Measurements from ENCODE around the gene ITPA. TPM values are rescaled to one million over a fixed set of nuclear protein-coding genes. Genes with fewer than 3 reads are reported as not detected.

ITPA gene
- total RNA-seq, 2 experiments from 2014 or later, result 86.8 to 94.7 TPM

- POLR2A ChIA-PET, result interaction anchor here (0.5 kb wide), 1 partner anchor 98 kb away, joined by 3 read pairs; no protein-coding TSS in a partner anchor
- CTCF ChIA-PET, result interaction anchor here (1.8 kb wide), 1 partner anchor 10 kb away, joined by 7 read pairs; no protein-coding TSS in a partner anchor
Measured at GRCh38 chr20:3237958-3238615, 28.8 kb downstream of the ITPA start.

DNA sequence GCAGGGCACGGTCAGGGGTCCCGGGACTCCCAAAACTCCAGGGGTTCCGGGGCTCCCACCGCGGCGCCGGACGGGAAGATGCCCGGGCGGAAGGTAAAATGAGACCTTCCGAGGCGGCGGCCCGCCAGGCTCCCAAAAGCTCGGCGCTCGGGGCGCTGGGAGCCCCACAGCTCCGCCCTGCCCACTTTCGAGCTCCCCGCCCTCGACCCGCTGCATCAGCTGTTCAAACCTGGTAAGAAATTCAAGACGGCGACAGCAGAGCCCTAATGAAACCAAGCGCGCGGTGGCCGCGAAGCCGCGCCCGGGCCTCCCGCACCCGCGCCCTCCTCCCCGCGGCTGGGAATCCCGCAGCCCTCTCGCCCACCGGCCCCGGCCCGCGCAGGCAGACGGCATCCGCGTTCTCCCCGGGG, 29.3 kb downstream of the ITPA start:
- POLR2A ChIA-PET, result interaction anchor here (0.5 kb wide), 1 partner anchor 97 kb away, joined by 3 read pairs; no protein-coding TSS in a partner anchor
- CTCF ChIA-PET, result interaction anchor here (1.8 kb wide), 1 partner anchor 10 kb away, joined by 7 read pairs; no protein-coding TSS in a partner anchor

- ChIA-PET CTCF (interaction anchor here (1.1 to 1.8 kb wide), 4 partner anchors 9 to 82 kb away, joined by 4 to 7 read pairs (median 4); no protein-coding TSS in a partner anchor), POLR2A (interaction anchor here (0.8 kb wide), 1 partner anchor 9 kb away, joined by 3 read pairs; no protein-coding TSS in a partner anchor)
Measured at GRCh38 chr20:3239026-3239866, 29.9 kb downstream of the ITPA start, which contains the start of gene SLC4A11. SLC4A11 (minus strand) TSS chr20:3239190; CDS start chr20:3239137, 53 bp downstream.

DNA sequence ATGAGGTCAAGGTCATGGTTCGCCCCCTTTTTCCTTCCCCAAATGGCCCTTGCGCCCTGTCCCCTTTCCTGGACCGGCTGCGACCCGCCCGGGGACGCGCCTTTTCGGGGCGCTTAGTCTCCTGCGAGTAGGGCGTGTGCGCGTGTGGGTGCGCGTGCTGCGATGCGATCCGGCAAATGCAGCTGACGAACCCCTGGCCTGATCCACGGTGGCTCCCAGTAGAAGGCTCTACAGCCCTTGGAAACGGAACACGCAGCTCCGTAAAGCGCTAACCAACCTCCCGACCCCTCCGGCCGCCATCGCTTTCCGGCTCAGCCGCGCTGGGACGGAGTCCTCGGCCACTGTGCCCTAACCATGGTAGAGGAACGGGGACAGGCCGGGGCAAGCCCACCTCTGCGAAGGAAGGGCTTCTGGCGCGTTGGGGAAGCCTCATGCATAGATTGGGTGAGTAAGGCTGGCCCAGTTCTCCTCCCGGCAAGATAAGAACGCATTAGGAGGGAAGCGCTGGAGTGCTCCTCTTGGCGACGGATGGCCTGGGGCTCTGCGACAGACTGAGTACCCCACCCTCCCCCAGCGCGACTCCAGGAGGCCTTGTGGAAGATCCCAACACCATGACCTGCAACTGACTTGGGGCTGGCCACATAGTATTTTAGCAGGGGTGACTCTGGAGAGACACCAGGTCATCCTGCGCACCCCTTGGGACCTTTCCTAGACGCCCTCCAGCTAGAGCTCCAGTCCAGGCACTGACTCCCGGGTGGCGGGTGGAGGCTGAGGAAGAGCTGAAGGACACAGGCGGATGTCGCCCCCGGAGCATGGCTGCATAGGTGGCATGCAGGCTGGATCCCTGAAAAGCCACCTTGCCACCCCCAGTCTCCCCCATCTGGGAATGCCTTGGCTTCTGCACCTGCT, 30.8 kb downstream of the ITPA start:
- ChIA-PET POLR2A (no interaction called here), CTCF (interaction anchor here (1.1 to 1.8 kb wide), 4 partner anchors 8 to 83 kb away, joined by 4 to 7 read pairs (median 4); no protein-coding TSS in a partner anchor)

GRCh38 chr20:3240776-3241363, 31.6 kb downstream of the ITPA start:
- CTCF ChIA-PET, result no interaction called here
- POLR2A ChIA-PET, result no interaction called here

GRCh38 chr20:3242172-3242692, 32.9 kb downstream of the ITPA start:
- POLR2A ChIA-PET, result no interaction called here
- CTCF ChIA-PET, result interaction anchor here (0.7 kb wide), 1 partner anchor 45 kb away, joined by 3 read pairs; no protein-coding TSS in a partner anchor

DNA sequence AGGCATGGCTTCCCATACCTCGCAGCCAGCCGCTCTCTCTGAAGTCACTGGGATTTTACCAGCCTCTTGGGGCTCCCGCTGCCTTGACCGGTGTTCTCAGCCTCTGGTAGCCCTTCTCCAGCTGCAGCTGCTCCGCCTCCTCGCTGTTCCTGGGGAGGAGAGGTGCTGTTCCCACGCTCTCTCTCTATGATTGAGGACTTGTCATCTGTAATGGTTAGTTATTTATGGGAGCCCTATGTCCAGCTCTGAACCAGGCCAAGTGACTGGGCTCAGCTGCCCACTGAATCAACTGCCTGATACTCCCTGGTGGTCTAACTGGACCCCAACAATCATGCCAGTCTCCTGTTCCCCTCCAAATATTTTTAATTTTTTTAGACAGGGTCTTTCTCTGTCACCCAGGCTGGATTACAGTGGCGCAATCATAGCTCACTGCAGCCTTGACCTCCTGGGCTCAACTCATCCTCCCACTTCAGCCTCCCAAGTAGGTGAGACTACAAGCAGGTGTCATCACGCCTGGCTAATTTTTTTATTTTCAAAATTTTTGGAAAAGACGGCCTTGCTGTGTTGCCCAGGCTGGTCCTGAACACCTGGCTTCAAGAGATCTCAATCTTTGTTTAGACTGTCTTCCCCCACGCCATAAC, 34.5 kb downstream of the ITPA start:
- POLR2A ChIA-PET, result no interaction called here
- CTCF ChIA-PET, result no interaction called here

DNA sequence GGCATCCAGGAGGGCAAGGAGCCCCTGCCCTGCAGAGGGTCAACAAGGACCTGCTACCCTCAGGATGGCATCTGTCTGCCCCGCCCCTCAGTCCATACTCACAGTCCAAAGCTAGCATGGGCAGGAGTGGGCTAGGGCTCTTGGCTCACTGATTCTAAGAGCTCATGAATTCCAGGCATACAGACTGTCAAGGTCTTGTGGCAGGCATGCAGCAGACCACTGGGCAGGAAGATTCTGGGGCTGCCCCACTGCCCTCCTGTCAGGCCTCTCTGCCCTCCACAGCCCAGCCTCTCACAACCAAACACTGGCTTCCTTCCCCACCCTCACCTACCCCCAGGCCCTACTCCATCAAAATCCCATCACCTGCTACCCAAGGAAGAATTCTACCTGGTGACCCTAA, 35.3 kb downstream of the ITPA start:
- CTCF ChIA-PET, result no interaction called here
- POLR2A ChIA-PET, result no interaction called here

GRCh38 chr20:3245156-3245555, 35.9 kb downstream of the ITPA start:
- POLR2A ChIA-PET, result no interaction called here
- CTCF ChIA-PET, result no interaction called here

GRCh38 chr20:3245711-3246110, 36.4 kb downstream of the ITPA start:
- ChIA-PET POLR2A (interaction anchor here (0.7 kb wide), 2 partner anchors 23 to 381 kb away, joined by 9 to 10 read pairs; no protein-coding TSS in a partner anchor), CTCF (interaction anchor here (0.7 kb wide), 1 partner anchor 298 kb away, joined by 3 read pairs; no protein-coding TSS in a partner anchor)

DNA sequence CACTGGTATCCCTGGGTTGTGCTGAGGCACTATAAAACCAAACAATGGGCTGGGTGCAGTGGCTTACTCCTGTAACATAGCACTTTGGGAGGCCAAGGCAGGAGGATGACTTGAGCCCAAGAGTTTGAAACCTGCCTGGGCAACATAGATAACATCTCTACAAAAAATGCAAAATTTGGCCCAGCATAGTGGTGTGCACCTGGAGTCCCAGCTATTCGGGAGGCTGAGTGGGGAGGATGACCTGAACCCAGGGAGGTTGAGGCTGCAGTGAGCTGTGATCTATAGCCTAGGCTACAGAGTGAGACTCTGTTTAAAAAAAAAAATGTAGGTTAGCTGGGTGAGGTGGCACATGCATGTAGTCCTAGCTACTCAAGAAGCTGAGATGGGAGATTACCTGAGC, 37.4 kb downstream of the ITPA start:
- POLR2A ChIA-PET, result interaction anchor here (0.6 kb wide), 2 partner anchors 10 to 102 kb away, joined by 3 to 6 read pairs; no protein-coding TSS in a partner anchor
- CTCF ChIA-PET, result interaction anchor here (0.6 to 0.7 kb wide), 2 partner anchors 10 to 161 kb away, joined by 3 read pairs; partner anchors contain the start of gene DNAAF9

DNA sequence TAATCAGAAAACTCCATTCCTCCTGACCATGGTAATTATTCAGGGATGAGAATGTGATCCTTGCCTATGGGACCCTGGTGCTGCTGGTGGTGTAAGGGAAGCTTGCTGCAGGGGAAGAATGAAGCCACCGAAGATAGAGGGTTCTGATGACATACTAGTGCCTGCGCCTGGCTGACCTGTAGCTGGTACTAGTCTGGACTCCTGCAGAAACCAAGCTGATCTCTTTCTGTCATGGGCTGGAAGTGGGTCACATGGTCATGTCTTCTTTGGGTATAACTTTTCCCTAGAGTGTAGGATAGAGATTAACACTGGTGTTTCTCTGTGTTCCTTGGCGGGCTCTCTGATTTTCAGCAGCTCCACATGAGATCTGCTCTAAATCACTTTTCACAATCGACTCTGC, 38.3 kb downstream of the ITPA start:
- POLR2A ChIA-PET, result interaction anchor here (0.6 to 1.0 kb wide), 2 partner anchors 8 to 261 kb away, joined by 3 read pairs; partner anchors contain the start of gene SLC4A11

DNA sequence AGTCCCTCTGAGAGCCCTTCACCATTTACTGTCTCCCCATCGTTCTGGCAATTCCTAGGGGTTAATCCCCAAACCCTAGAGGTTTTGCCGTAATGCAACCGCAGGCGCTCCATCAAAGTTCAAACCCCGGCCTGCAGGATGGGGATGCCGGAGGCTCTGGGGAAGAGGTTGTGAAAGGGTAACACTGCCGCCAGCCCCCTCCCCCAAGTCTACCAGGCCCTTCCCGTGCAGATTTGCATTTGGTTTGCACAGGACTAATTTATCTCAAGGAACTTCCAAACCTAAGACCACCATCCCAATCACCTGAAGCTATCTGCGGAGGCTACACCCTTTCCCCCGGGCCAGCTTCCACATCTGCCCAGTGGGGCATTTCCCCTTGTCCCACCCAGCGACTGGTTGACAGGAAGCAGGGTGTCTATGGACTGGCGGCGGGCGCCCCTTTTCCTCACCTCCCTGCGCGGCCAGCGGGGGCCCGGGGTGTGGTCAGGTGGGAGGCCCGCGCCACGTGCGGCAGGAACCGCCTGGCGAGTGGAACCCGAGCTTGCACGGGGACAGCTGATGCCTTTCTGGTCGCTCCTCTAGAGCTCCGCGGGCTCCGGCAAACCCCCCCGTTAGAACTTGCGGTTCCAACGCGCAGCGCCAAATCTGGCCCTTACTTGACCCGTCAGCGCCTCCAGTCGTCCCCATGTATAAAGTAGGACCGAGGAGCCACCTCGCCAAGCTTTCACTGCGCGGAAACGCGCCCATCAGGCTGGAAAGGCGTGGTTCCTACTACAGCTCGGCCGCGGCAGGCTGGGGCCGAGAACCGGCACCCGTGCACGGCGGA, 39.1 kb downstream of the ITPA start:
- POLR2A ChIA-PET, result interaction anchor here (0.6 to 1.0 kb wide), 2 partner anchors 9 to 261 kb away, joined by 3 read pairs; partner anchors contain the start of gene SLC4A11
- CTCF ChIA-PET, result interaction anchor here (0.6 to 1.7 kb wide), 5 partner anchors 9 to 195 kb away, joined by 3 to 7 read pairs (median 3); partner anchors contain the start of gene SLC4A11

More for the DNA sequence above, 38.3 kb downstream of the ITPA start:
- CTCF ChIA-PET, result interaction anchor here (0.8 to 1.7 kb wide), 3 partner anchors 8 to 30 kb away, joined by 3 to 7 read pairs (median 3); partner anchors contain the start of gene SLC4A11

DNA sequence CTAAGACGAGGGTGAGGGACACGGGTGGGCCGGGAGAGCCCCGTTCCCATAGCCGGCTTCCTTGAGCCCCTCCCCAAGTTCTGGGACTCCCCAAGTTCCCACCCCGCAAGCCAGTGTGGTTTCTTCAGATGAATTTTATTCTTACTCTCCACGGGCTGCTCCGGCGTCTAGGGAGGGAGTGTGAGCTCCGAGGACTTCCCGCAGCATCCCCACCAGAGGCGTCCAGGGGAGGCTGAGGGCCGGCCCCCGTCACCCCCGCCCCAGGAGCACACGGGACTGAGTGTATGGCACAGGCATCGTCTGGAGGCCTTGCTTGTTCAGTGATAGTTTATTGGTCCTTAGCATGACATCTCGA, 39.7 kb downstream of the ITPA start:
- POLR2A ChIA-PET, result interaction anchor here (1.0 kb wide), 1 partner anchor 10 kb away, joined by 3 read pairs; the partner anchor contains the start of gene SLC4A11
- CTCF ChIA-PET, result interaction anchor here (0.6 to 1.7 kb wide), 3 partner anchors 10 to 195 kb away, joined by 3 to 7 read pairs (median 3); partner anchors contain the start of gene SLC4A11

- CTCF ChIA-PET, result no interaction called here
- POLR2A ChIA-PET, result no interaction called here
Measured at GRCh38 chr20:3250091-3250504, 40.8 kb downstream of the ITPA start.

GRCh38 chr20:3251806-3252205, 42.5 kb downstream of the ITPA start:
- ChIA-PET CTCF (interaction anchor here (0.6 to 0.8 kb wide), 2 partner anchors 33 to 668 kb away, joined by 3 read pairs; no protein-coding TSS in a partner anchor), POLR2A (no interaction called here)

All from activated CD8-positive, alpha-beta memory T cell treated with anti-CD3 and anti-CD28 coated beads for 36 hours (primary cell).